Measurements from ENCODE around the gene ICA1. TPM values are rescaled to one million over a fixed set of nuclear protein-coding genes. Genes with fewer than 3 reads are reported as not detected.

Gene ICA1
- total and polyA plus RNA-seq, 2 of the 4 experiments (the other 2 are of a cell fraction), result not detected

- Histone ChIP-seq H2BK20ac (ENCODE audit: low read depth, low read length) (no peak overlapping the region), H3K9ac (ENCODE audit: low read depth, low read length) (no peak overlapping the region), H2BK120ac (ENCODE audit: low read depth, low read length) (no peak overlapping the region), H3K23ac (ENCODE audit: low read depth, low read length) (no peak overlapping the region), H3K4me1 (ENCODE audit: control insufficient read depth, insufficient read depth, low read length) (no peaks in the 10 kb centered on the region), H3K18ac (ENCODE audit: low read depth, low read length) (no peak overlapping the region), H3K79me1 (ENCODE audit: low read depth in 1 of 2, low read length in 2 of 2) (no peaks in the 10 kb centered on the region), H4K5ac (ENCODE audit: low read depth, low read length) (no peak overlapping the region), H3K56ac (ENCODE audit: extremely low read depth, insufficient read depth, low read length) (no peak overlapping the region), H4K20me1 (ENCODE audit: insufficient read depth, low read length) (no peaks in the 10 kb centered on the region), H3K9me3 (ENCODE audit: control insufficient read depth, insufficient read depth, low read length) (no peaks in the 10 kb centered on the region), H2AK9ac (replicated peaks; ENCODE audit: low read depth, low read length, poor library complexity) (no peak overlapping the region), H3K4ac (ENCODE audit: low read depth, low read length) (no peak overlapping the region), H3K9me1 (ENCODE audit: insufficient read depth, low read length) (no peaks in the 10 kb centered on the region), H3K27me3 (ENCODE audit: control insufficient read depth, insufficient read depth, low read length) (no peaks in the 10 kb centered on the region), H2AFZ (replicated peaks; ENCODE audit: low read length, poor library complexity) (no peak overlapping the region), H3K36me3 (ENCODE audit: control insufficient read depth, insufficient read depth, low read length) (no peaks in the 10 kb centered on the region), H4K91ac (ENCODE audit: insufficient read depth, low read depth, low read length) (no peak overlapping the region), H3K4me3 (ENCODE audit: insufficient read depth, low read depth, low read length) (no peak overlapping the region), H3K14ac (replicated peaks; ENCODE audit: low read depth, low read length) (no peak overlapping the region), H3K4me2 (ENCODE audit: low read depth, low read length) (no peak overlapping the region), H2BK5ac (ENCODE audit: low read depth, low read length, poor library complexity, severe bottlenecking) (no peak overlapping the region), H2BK15ac (ENCODE audit: low read depth, low read length) (no peak overlapping the region), H3K27ac (ENCODE audit: insufficient read depth, low read length) (no peak overlapping the region), H4K8ac (ENCODE audit: low read depth in 2 of 2, low read length in 2 of 2) (no peak overlapping the region), H2AK5ac (ENCODE audit: low read depth, low read length) (no peak overlapping the region)
- POLR2A ChIA-PET (ENCODE audit: unreplicated experiment), result no interaction called here
- dilution Hi-C loops (cut with HindIII; ENCODE audit: low sequenced_read_pairs, unreplicated experiment), result no loop called here
- CTCF ChIA-PET, result no interaction called here
- BruUV-seq (replicated peaks), result no TSS peak
- intact Hi-C loops (cut with micrococcal nuclease), result no loop called here
- TF ChIP-seq FOS (IDR thresholded peaks at IDR 0.05; ENCODE audit: low read depth, low read length), result no peak
- peak; percentile 12; the same call in 1 of the 2 replicates for TF ChIP-seq MAFK (IDR thresholded peaks at IDR 0.05; ENCODE audit: low read depth, low read length)
- no peak for TF ChIP-seq USF2 (IDR thresholded peaks at IDR 0.05; ENCODE audit: low read depth, low read length)
- TF ChIP-seq MXI1 (IDR thresholded peaks at IDR 0.05; ENCODE audit: borderline replicate concordance, low read depth, low read length), result no peak
- no peak for TF ChIP-seq CHD1 (IDR thresholded peaks at IDR 0.05; ENCODE audit: low read depth, low read length)
- no peak for DNase-seq
- in situ Hi-C loops (cut with MboI; ENCODE audit: low sequenced_read_pairs), result no loop called here
- WGBS, 2 experiments (ENCODE audit: extremely low coverage in 2 of 2, insufficient read length in 1 of 2), result no CpG with 5 or more reads among the region's 10 CpGs
- ATAC-seq (ENCODE audit: low read depth), result no peak
Measured at GRCh38 chr7:8134089-8134733, 127.8 kb downstream of the ICA1 start.

Measured in IMR-90 (cell line).